GM19043 (cell line): Measurements from ENCODE around the gene SRMS.

Source experiments
- ATAC-seq: cut with Tn5 transposase; IDR thresholded peaks from one replicate; pipeline ENCODE4 v1.9.1; 2021; ENCODE audit warnings: low read depth; ENCODE audit not compliant: unreplicated experiment

Gene SRMS

DNA sequence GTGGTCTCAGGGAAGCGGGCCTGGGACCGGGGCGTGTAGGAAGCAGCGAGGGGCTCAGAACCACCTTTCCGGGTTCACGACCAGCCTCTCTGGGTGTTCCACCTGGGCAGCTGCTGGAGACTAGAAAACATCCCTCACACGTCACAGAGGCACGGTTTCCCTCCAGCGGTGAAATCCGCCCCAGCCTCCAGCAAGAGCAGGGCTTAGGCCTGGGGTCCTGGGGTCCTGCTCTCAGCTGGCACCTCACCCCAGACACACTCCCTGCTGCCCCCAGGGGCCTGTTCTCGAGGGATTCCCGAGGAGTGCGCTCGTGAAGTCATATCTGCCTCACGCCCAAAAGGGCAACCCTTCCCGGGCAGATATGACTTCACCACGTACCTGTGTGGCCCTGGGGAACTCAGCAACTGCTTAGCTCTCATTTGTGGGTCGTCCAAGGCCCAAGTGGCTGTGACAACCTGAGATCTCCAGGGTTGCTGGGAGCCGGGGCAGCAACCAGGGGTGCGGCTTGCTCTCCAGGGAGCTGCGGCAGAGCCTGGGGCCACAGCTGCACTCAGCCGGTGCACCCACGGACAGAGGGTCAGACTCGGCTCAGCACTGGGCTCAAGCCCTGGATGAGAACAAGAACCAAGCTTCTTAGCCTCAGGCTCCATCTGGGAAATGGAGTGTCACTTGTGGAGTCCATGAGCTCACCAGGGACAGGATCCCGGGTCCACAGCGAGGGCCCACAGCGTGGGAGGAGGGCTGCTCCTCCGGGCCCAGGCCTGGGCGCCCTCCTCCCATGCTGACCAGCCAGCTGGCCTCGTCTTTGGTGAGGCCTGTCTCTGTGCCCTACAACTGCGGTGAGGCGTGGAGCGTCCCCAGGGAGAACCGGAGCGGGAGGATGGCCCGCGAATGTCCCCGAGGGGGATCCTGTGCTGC is 7.1 kb upstream of the SRMS start:
- no peak for ATAC-seq

DNA sequence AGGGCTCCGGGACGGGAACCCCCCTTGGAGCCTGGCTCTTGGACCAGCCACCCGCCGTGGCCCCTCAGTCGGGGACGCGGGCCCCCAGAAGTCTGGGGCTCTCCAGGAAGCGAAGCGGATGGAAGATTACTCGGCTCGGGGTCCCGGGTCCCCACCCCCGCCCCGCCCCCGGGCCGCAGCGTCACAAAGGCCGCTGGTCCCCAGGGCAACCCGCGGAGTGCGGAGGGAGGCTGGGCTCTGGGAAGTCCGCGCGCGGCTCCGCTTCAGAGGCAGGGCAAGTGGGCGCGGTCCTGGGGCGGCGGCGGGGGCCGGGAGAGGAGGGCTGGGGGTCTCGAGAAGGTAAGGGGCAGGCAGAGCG is 6.4 kb upstream of the SRMS start, which contains the start of gene FNDC11:
Gene FNDC11, plus strand, starts transcription at position 227 of the 358 bp plus-strand sequence. CDS start 1,505 bp downstream, outside the sequence.
- peak; percentile 21 for ATAC-seq

DNA sequence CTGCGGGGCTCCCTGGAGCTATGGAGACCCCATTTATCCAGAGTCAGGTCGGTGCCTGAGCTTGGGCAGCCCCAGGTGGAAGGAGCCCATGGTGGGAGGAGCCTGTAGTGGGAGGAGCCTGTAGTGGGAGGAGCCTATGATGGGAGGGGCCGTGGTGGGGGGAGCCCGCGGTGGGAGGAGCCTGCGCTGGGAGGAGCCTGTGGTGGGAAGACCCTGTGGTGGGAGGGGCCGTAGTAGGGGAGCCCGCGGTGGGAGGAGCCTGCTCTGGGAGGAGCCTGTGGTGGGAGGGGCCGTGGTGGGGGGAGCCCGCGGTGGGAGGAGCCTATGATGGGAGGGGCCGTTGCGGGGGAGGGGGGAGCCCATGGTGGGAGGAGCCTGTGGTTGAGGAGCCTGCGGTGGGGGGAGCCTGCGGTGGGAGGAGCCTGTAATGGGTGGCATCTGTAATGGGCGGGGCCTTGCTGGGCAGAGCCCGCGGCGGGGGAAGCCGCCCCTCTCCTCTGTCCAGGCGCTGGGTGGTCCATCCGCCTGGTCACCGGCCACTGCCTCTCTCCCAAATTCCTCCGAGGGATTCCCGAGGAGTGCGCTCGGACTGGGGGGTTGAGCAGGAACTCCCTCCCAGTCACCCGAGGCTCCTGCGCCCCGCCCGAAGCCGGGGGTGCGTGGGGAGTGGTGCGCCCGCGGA is 5.8 kb upstream of the SRMS start:
- peak; percentile 37 for ATAC-seq

DNA sequence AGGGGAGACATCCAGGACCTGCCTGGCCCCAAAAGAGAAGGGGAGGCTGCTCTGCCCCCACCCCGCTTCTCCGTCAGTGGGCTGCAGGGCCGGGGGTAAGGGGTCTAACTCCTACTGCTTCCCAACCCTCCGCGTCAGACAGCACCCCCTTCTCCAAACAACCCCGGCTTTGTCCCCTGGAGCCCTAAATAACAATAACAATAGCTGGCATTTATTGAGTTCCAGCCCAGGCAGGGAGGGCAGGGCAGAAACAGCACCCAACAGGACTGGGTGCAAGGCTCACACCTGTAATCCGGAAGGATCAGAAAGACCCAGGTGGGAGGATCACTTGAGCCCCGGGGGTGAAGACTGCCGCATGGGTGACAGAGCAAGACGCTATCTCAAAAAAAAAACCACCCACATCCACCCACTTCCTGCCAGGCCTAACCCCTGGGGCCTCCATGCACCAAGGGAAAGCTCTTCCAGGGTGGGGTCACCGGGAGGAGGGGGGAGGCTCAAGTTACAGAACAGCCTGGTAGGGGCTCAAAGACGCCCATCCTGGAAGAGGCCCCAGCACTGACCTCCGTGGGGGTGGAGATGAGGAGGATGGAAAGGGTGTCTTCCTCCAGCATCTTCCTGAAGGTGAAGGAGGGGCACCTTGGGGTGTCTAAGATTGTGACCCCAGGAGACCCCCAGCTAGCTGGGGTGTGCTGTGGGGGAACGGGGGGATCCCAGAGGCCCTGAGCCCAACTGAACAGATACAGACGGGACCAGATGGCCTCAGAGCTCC is 5.1 kb upstream of the SRMS start:
- ATAC-seq, result peak; percentile 40

DNA sequence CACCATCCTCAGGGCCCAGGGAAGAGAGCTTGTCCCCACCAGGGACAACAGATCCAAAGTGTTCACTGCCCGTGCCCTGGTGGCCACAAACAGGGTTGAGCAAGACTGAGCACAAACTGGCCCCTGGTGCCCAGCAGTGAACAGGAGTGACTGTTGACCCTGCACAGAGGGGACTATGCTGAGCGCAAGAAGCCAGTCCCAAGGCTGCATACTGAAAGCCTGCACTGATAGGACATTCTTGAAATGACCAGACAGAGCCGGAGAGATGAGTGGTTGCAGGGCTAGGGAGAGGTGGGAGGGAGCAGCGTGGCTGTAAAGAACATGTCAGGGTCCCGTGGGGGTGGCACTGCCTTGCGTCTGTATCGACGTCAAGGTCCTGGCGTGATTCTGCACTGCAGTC is 3.5 kb upstream of the SRMS start:
- ATAC-seq, result no peak

DNA sequence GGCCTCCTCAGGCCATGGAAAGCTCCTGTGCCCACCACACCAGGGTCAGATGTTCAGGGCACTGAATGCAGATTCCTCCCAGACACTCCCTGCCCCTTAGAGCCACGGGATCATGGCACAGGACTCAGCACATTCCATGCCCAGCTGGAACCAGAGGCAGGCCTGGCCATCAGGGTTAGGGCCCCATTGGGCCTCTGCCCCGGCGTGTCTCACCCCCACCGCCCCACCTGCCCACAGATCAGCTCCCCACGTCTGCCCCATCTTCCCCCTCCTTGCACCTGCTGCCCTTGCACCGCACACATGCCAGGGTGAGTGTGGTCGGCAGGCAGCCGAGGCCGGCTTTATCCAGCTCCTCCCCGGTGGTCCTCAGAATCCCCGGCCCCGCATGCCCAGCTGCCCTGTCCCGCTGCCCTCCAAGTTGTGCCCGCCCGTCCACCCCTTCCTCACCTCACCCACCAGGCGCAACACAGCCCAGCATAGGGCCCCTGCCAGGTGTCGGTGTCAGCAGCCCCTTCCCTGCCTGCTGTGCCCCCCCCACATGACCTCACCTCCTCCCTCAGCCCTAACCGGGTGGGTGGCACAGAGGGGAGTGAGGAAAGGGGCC is 2.2 kb upstream of the SRMS start:
- no peak for ATAC-seq

DNA sequence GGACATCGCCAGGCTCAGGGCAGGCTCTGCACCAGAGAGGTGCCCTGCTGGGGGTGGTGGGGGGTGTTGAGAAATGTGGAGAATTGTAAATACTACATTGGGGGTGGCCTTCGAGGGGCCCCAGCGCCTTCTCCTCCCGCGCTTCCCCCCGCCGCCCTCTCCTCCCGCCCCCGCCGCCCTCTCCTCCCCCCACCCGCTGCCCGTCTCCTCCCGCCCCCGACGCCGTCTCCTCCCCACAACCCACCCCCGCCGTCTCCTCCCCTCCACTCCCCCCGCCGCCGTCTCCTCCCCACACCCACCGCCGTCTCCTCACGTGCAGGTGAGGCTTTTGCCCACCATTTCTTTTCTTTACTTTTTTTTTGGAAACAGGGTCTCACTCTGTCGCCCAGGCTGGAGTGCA is 1.5 kb upstream of the SRMS start:
- no peak for ATAC-seq

DNA sequence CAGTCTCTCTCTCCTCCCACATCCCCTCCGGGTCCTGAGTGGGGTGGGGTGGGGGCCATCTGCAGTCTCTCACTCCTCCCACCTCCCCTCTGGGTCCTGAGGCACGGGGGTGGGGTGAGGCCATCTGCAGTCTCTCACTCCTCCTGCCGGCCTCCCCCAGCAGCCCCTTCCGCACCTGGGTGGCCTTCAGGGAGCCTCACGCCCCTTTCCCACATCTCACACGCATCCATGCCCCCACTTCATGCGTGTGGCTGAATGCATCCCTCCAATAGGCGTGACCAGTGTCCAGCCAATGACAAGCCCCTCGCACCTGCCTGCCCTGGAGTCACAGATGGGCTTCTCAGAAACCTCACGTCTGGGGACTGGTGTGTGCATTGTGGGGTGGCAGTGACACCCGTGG is 993 bp upstream of the SRMS start:
- no peak for ATAC-seq

DNA sequence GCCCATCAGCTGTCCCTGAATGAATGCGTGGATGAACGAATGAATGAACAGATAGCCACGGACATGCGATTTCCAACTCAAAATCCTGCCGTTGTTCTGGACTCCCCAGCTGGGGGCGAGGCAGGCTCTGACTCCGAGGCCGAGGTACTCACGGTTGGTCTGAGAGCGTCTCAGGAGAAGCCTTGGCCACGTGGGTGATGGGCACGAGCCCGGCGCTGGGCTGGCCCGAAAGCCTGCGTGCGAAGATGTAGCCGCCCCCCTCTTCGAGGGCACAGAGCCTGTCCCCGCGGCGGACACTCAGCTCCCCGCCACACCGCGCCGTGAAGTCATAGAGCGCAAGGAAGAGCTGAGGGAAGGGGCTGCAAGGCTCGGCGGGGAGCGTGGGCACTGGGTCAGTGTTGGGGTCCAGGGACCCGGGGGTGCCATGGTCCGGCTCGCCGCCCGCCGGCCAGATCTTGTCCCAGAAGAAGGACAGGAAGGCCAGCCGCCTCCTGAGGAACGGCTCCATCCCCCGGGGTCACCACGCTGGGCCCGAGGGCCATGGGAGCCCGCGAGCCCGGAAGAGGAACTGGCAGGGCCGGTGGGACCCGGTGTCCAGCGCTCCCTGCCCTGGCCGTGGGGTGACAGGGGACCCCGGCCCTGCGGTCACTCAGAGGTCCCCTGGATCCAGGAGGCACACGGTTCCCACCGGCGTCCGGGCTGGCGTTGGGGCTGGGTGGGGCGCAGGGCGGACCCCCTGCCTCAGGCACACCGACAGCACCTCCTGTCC is 409 bp downstream of the SRMS start:
- ATAC-seq, result no peak

DNA sequence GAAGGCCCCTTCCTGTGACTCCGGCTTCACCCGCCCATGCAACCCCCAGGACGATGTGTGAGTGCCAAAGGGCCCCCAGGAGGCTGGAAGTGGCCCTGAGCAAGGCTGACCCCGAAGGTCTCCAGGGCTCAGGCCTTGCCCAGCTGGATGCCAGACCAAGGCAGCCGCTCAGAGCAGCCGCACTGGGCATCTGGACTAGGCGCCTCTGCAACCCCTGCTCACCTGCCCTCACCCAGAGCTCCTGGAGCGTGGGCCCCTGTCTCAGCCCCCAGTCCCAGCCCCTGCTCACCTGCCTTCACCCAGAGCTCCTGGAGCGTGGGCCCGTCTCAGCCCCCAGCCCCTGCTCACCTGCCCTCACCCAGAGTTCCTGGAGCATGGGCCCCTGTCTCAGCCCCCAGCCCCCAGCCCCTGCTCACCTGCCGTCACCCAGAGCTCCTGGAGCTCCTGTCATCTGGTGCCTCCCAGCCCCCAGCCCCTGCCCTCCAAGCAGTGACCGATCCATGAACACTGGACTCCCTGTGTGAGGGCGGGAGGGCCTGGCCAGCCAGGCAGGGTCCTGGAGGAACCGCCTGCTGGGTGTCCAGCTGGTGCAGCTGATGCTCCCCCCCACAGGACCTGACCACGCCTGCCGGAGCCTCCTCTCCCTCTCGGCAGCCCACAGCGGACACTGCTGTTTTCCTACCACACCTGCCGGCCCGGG is 1.1 kb downstream of the SRMS start:
- no peak for ATAC-seq

DNA sequence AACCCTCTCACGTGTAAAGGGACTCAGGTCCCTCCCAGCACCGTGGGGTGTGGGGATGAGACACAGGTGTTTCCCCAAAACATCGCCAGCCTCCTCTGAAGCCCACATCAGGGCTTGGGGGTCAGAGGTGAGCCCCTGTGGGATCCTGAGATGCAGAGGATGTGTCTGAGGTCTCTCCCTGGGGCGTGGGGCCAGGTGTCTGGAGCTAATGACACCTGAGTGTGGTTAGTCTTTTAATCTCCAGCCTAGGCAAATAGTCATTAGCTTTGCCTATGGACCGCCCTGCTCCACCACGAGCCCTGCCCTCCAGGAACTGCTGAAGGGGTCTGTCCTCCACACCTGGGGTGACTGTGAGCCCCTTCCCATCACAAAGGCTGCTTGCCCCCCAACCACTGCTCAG is 1.7 kb downstream of the SRMS start:
- no peak for ATAC-seq

DNA sequence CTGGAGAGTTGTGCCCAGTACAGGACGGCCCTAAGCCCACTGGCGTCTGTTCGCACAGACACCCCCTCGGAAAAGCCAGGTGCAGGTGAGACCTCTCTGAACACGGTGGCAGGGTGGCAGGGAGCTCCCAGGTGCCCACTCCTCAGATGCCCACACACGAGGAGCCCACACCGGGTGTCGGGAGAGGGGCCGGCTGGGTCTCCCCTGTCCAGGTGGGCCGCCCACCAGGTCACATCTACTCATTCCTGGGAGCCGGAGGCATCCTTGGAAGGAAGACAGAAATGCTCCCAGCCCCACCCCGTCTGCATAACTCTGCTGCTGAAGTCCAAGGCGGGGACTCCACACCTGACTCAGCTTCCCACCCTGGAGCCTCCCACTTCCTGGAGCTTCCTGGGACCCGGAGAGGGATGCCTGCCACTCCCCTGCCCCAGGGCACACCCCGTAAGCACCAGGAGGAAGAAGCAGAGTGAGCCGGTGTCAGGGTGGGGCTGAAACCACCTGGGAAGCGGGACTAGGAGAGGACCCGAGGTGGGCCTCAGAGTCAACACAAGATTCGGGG is 2.5 kb downstream of the SRMS start:
- ATAC-seq, result no peak

DNA sequence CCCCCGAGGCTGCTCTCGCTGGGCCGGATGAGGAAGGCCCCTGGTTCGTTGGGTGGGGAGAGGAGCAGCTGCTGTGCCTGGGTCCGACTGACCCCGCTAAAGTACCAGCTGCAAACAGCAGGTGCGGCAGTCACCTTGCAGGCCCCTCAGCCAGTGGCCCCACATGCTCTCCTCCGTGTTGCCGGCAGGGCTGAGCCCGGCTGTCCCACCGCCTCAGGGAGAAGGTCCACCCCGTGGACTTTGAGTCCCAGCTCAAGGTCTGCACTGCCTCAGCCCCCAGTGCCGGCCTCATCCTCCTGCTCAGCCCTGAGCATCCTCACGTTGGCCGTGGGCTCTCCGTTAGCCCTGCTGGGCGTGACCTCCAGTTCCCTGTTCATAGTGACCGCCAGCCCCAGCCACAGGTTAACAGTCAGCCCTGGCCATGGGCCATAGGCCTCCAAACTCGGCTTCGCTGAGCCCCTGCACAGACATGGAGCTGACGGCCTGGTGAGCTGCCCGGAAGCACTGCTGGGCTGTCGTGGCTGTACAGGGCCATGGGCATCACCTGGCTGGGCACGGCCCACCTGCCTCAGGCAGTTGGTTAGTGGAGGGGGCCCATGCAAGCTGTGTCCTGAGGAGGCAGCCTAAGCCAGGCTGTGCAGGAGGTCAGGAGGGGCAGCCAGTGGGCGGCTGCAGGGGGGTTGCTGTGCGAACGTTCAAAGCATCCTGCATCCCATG is 3.1 kb downstream of the SRMS start:
- ATAC-seq, result no peak

DNA sequence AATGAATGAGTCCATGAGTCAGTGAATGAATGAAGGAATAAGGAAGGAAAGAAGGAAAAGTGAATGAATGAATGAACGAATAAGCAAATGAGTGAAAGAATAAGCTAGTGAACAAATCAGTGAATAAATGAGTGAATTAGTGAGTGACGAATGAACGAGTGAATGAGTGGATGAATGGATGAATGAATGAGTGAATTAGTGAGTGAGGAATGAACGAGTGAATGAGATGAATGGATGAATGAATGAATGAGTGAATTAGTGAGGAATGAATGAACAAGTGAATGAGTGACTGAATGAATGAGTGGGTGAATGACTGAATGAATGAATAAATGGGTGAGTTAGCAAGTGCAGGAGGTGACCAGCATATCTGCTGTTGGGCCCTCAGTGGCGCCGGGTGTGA is 3.8 kb downstream of the SRMS start:
- ATAC-seq, result no peak

DNA sequence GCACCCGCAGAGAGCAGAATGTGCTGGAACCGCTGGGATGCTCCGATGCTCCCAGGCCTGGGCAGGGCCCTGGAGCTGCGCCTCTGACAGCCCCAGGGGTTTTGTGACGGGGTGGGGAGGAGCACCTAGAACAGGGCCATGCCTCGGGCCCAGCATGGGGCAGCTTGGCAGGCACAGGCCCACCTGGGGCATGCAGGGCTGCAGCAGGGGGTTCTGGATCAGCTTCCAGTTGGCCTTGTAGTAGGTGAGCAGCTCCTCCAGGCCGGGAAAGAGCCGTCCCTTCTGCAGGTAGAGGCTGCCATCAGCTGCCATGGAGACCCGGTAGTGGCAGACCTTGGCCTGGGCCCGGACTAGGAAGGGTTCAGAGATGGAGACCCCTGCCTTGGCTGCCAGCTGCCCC is 4.4 kb downstream of the SRMS start:
- no peak for ATAC-seq

DNA sequence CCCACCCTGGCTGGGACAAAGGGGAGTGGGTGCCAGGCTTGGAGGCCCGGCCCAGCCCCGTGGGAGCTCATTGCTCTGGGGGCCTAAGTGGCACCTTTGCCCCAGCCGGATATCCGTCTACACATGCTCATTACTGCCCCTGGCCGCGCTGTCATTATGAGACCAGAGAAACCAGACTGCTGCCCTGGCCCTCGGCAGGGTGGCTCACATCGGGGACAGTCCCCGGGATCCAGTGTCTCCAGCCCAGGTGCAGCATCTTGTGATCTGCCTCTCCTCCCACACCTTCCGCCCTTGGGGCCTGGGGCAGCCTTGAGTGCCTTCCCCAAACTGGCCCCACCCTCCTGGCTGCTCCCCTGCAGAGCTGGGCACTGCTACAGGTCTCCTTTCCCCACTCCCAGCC is 4.9 kb downstream of the SRMS start:
- ATAC-seq, result no peak

DNA sequence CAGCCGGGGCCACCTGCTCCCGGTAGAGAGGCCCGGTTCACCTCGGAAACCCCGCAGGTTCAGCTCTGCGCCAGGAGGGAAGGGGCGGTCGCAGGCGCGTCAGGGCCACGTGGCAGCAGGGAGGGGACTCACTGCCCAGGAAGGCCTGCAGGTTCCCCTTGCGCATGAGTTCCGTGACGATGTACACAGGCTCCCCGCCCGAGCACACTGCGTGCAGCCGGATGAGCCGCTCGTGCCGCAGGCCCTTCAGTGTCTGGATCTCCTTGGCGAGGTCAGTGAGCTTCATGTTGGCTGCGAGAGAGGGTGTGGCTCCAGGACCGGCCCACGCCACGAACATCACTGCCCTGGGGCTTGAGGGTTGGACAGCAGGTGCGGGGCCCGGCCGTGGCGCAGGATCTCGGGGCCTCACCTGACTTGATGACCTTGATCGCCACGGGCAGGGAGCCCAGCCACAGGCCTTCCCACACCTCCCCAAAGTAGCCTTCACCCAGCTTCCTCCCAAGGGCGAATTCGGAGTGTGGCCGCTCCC is 5.5 kb downstream of the SRMS start:
- ATAC-seq, result no peak

DNA sequence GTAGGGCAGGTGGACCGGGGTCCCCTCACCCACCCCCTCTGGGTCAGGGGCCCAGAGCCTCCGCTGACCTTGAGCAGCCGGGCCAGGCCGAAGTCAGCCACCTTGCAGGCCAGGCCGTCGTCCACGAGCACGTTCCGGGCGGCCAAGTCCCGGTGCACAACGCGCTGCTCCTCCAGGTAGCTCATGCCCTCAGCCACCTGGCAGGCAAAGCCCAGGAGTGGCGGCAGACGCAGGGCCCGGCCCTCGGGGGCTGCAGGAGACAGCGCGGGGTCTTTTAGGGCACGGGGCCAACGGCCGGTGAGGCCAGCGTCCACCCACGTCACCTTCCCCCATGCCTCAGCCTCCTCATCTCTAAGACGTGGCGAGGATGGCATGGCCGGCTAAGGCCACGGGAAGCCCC is 6.2 kb downstream of the SRMS start:
- no peak for ATAC-seq
